K562 (cell line): ENCODE data around the gene ARSJ. TPM values are rescaled to one million over a fixed set of nuclear protein-coding genes. Genes with fewer than 3 reads are reported as not detected.

ENCODE experiments used
- ATAC-seq: fragments of 200-7000 bp; cut with Tn5 transposase; 3 replicates; pipeline ENCODE4 v1.9.1; 2020; ENCODE audit warnings: moderate library complexity
- BruUV-seq: library from RNA; stranded (reverse); fragments of 400-500 nt; replicated peaks from 2 replicates; lab custom pipeline; 2021; lab: Mats Ljungman, UMichigan
- CTCF ChIA-PET: fragments of 300-600 bp; formaldehyde crosslinking; extraction: SDS; loops from one replicate; lab custom pipeline; 2021; ENCODE audit warnings: low intra/inter-chr PET ratio; lab: Yijun Ruan, JAX
- POLR2A ChIA-PET: fragments of 300-600, 350-650 bp; sonication (Branson Sonifier 250); formaldehyde crosslinking; extraction: SDS; loops from one replicate; lab custom pipeline; 2021; ENCODE audit warnings: antibody characterized with exemption, inconsistent platforms; lab: Yijun Ruan, JAX
- DNase-seq, 4 experiments: peaks; one replicate each; pipeline versions ENCODE4 v3.0.0 to v3.0.0-alpha.2; 2011 to 2018; ENCODE audit warnings: low spot score in 3 of 4, mixed read lengths in 3 of 4; ENCODE audit errors: extremely low read depth in 1 of 4
- FAIRE-seq: peaks from 2 replicates; lab custom pipeline; 2011; peaks lifted over from hg19 to GRCh38; lab: Jason Lieb, UNC
- H2AFZ ChIP-seq: 2 replicates; pipeline ENCODE4 v1.6.0; 2011; ENCODE audit warnings: low read depth, low read length, control low read depth, inconsistent platforms
- H3K27ac ChIP-seq: fragments of 200-600 bp; 3 replicates; pipeline ENCODE4 v1.8.0; 2011; ENCODE audit warnings: low read depth, mild to moderate bottlenecking, control low read depth, inconsistent platforms, low read length, moderate library complexity, mixed read lengths; ENCODE audit errors: extremely low read depth
- H3K27me3 ChIP-seq, 2 experiments: fragments of 300-600 bp in 1 of 2; 2 replicates in 1 of 2; 3 replicates in 1 of 2; pipeline versions ENCODE4 v1.6.0 to v1.8.0; 2011; ENCODE audit warnings: inconsistent platforms in 2 of 2, low read length in 2 of 2, mild to moderate bottlenecking in 1 of 2, mixed read lengths in 1 of 2, moderate library complexity in 1 of 2; ENCODE audit not compliant: control insufficient read depth in 2 of 2, insufficient read depth in 2 of 2
- H3K36me3 ChIP-seq: fragments of 300-600 bp; 3 replicates; pipeline ENCODE4 v1.8.0; 2011; ENCODE audit warnings: mild to moderate bottlenecking, low read length, inconsistent platforms; ENCODE audit not compliant: control insufficient read depth, insufficient read depth
- H3K4me1 ChIP-seq, 2 experiments: fragments of 200-600 bp in 1 of 2; replicated peaks in 1 of 2; 2 replicates in 1 of 2; 3 replicates in 1 of 2; pipeline versions ENCODE4 v1.5.1 to v1.8.0; 2011; ENCODE audit warnings: inconsistent platforms in 2 of 2, low read length in 2 of 2, mild to moderate bottlenecking in 1 of 2, mixed read lengths in 1 of 2, moderate library complexity in 1 of 2; ENCODE audit not compliant: control insufficient read depth in 2 of 2, insufficient read depth in 2 of 2
- H3K4me2 ChIP-seq: 2 replicates; pipeline ENCODE4 v1.6.1; 2011; ENCODE audit warnings: low read length, control low read depth, inconsistent platforms, mixed read lengths; ENCODE audit not compliant: insufficient read depth
- H3K4me3 ChIP-seq: fragments of 200-600 bp; sonication (generic), shearing (Covaris generic); 2 replicates; pipeline ENCODE4 v1.5.1; 2016; ENCODE audit warnings: control low read depth, inconsistent platforms
- H3K79me2 ChIP-seq: fragments of 200-600 bp; 3 replicates; pipeline ENCODE4 v1.8.0; 2011; ENCODE audit warnings: low read length, inconsistent platforms; ENCODE audit not compliant: control insufficient read depth, insufficient read depth
- H3K9ac ChIP-seq, 2 experiments: 2 replicates each; pipeline versions ENCODE4 v1.6.0 to v1.6.1; 2011; ENCODE audit warnings: low read depth in 2 of 2, low read length in 2 of 2, control low read depth in 1 of 2, inconsistent platforms in 1 of 2, mild to moderate bottlenecking in 1 of 2, mixed read lengths in 1 of 2; ENCODE audit not compliant: insufficient read depth in 1 of 2
- H3K9me1 ChIP-seq: one replicate; pipeline ENCODE4 v1.6.0; 2011; ENCODE audit warnings: inconsistent platforms, mild to moderate bottlenecking, low read length, moderate library complexity; ENCODE audit not compliant: control insufficient read depth, insufficient read depth
- H3K9me3 ChIP-seq: replicated peaks from 2 replicates; pipeline ENCODE4 v1.5.1; 2011; ENCODE audit warnings: low read depth, low read length, inconsistent platforms; ENCODE audit not compliant: control insufficient read depth, insufficient read depth
- H4K20me1 ChIP-seq: replicated peaks from 2 replicates; pipeline ENCODE4 v1.6.1; 2011; ENCODE audit warnings: low read length, inconsistent platforms, mixed read lengths; ENCODE audit not compliant: control insufficient read depth, insufficient read depth
- ATF3 ChIP-seq, 2 experiments: fragments of 450-650 bp in 1 of 2; sonication (generic) in 1 of 2; formaldehyde crosslinking in 1 of 2; IDR thresholded peaks in 1 of 2; conservative IDR thresholded peaks in 1 of 2; 2 replicates each; pipeline versions ENCODE4 v1.6.1 to v1.8.1; 2016 to 2023; ENCODE audit warnings: mild to moderate bottlenecking in 2 of 2, moderate library complexity in 2 of 2, inconsistent platforms in 1 of 2, missing genetic modification reagents in 1 of 2
- CBX5 ChIP-seq: IDR thresholded peaks from 2 replicates; pipeline ENCODE4 v1.6.1; 2014; ENCODE audit warnings: low read depth, borderline replicate concordance
- CLOCK ChIP-seq: fragments of 250-450 bp; sonication (Bioruptor Pico); IDR thresholded peaks from 2 replicates; pipeline ENCODE4 v1.4.0; 2020; ENCODE audit warnings: mild to moderate bottlenecking, moderate library complexity, borderline replicate concordance
- HNRNPL ChIP-seq: fragments of 200-400 bp; formaldehyde crosslinking; IDR thresholded peaks from 2 replicates; pipeline ENCODE4 v1.6.1; 2017; ENCODE audit warnings: low read depth, mild to moderate bottlenecking, low read length
- KDM2B ChIP-seq: fragments of 250-450 bp; sonication (Bioruptor Pico); IDR thresholded peaks from 2 replicates; pipeline ENCODE4 v1.8.0; 2021; ENCODE audit warnings: mild to moderate bottlenecking, moderate library complexity
- LCOR ChIP-seq: sonication (generic); formaldehyde crosslinking; IDR thresholded peaks from 2 replicates; pipeline ENCODE4 v1.8.0; 2022; ENCODE audit warnings: mild to moderate bottlenecking, missing genetic modification reagents
- MNT ChIP-seq, 2 experiments: fragments of 450-650 bp; conservative IDR thresholded peaks; 2 replicates each; pipeline ENCODE4 v1.6.1; 2017; ENCODE audit warnings: mild to moderate bottlenecking in 2 of 2, moderate library complexity in 2 of 2
- MYNN ChIP-seq, 2 experiments: sonication (generic); formaldehyde crosslinking in 1 of 2; IDR thresholded peaks; 2 replicates each; pipeline versions ENCODE4 v1.5.0 to v1.6.1; 2016 to 2020; ENCODE audit warnings: antibody characterized with exemption in 1 of 2, missing genetic modification reagents in 1 of 2
- NFYB ChIP-seq: IDR thresholded peaks from 2 replicates; pipeline ENCODE4 v1.6.1; 2011; ENCODE audit warnings: mild to moderate bottlenecking, moderate library complexity; ENCODE audit not compliant: insufficient read length; ENCODE audit errors: extremely low read depth
- NR2C2 ChIP-seq, 2 experiments: fragments of 200-800 bp in 1 of 2; sonication (Bioruptor generic) in 1 of 2; sonication (generic) in 1 of 2; formaldehyde crosslinking in 1 of 2; IDR thresholded peaks; 2 replicates each; pipeline versions ENCODE4 v1.6.1 to v1.8.0; 2016 to 2022; ENCODE audit warnings: mild to moderate bottlenecking in 1 of 2, missing compliant biosample characterization in 1 of 2, missing genetic modification characterization in 1 of 2, missing genetic modification reagents in 1 of 2
- SNAPC5 ChIP-seq: fragments of 250-450 bp; sonication (Bioruptor Pico); IDR thresholded peaks from 2 replicates; pipeline ENCODE4 v1.8.0; 2021; ENCODE audit warnings: moderate library complexity, mild to moderate bottlenecking, inconsistent platforms
- ZBED1 ChIP-seq: IDR thresholded peaks from 2 replicates; pipeline ENCODE4 v1.6.1; 2014
- in situ Hi-C: fragments of 300-500 bp; cut with MboI; formaldehyde crosslinking; loops from 4 replicates; pipeline ENCODE4 v1.15.0; 2018; ENCODE audit warnings: inconsistent platforms, mixed read lengths
- intact Hi-C: fragments of 100-400 bp; cut with micrococcal nuclease; formaldehyde crosslinking; loops from 2 replicates; pipeline ENCODE4 v1.14.2; 2022
- polyA plus RNA-seq, 8 experiments: library from polyadenylated mRNA; depleted of rRNA in 4 of 8; stranded (reverse) in 5 of 8; unstranded in 3 of 8; fragments of >200 nt; fragmentation: Nextera tagmentation in 2 of 8; fragmentation: Illumina TruSeq in 1 of 8; extraction: Ambion mirVana in 2 of 8; extraction: Trizol in 1 of 8; gene quantifications; 2 replicates each; pipeline versions ENCODE4 v1.2.1 to v1.2.3, GENCODE V29; 2011 to 2014; ENCODE audit warnings: inconsistent platforms in 1 of 8, missing spikeins in 1 of 8
- total RNA-seq, 7 experiments: library from RNA; depleted of rRNA in 6 of 7; stranded (reverse); fragments of >200 nt in 6 of 7; fragmentation: Illumina TruSeq in 2 of 7; extraction: Trizol in 2 of 7; gene quantifications; 2 replicates each; pipeline versions ENCODE4 v1.2.1 to v1.2.3, GENCODE V29; 2011 to 2021; ENCODE audit warnings: low replicate concordance in 1 of 7

Gene ARSJ
- total and polyA plus RNA-seq, 9 of the 15 experiments (the other 6 are each of a cell fraction or from before 2014, with no cell fraction given): not detected

GRCh38 chr4:114028071-114028470, 48.6 kb upstream of the ARSJ start:
- POLR2A ChIA-PET: no interaction called here
- no peak for FAIRE-seq

GRCh38 chr4:114027596-114027995, 48.1 kb upstream of the ARSJ start:
- in situ Hi-C loops: no loop called here
- Histone ChIP-seq H2AFZ (no peak overlapping the region), H3K4me3 (no peak overlapping the region), H3K4me2 (no peak overlapping the region), H3K79me2 (no peaks in the 10 kb centered on the region), H3K27ac (no peak overlapping the region), H3K27me3 (no peaks in the 10 kb centered on the region), H3K9me3 (no peaks in the 10 kb centered on the region), H3K9me1 (no peaks in the 10 kb centered on the region), H3K4me1 (no peaks in the 10 kb centered on the region), H3K9ac (no peak overlapping the region), H3K36me3 (no peaks in the 10 kb centered on the region), H4K20me1 (no peaks in the 10 kb centered on the region)
- intact Hi-C loops: no loop called here
- ATAC-seq: no peak
- no peak for DNase-seq
- FAIRE-seq: no peak
- CTCF ChIA-PET: no interaction called here
- POLR2A ChIA-PET: no interaction called here
- BruUV-seq: no TSS peak
- no peak for TF ChIP-seq LCOR (CRISPR knock-in tag)
- TF ChIP-seq NFYB: no peak
- no peak for TF ChIP-seq NR2C2 (CRISPR knock-in tag; IDR thresholded peaks at IDR 0.05)
- no peak for TF ChIP-seq NR2C2 (tag; IDR thresholded peaks at IDR 0.05)
- no peak for TF ChIP-seq MNT (conservative IDR thresholded peaks at IDR 0.05)
- no peak for TF ChIP-seq HNRNPL
- TF ChIP-seq ATF3 (IDR thresholded peaks at IDR 0.05): no peak
- TF ChIP-seq ATF3 (CRISPR knock-in tag; conservative IDR thresholded peaks at IDR 0.05): no peak
- no peak for TF ChIP-seq SNAPC5 (CRISPR knock-in tag)
- TF ChIP-seq ZBED1: no peak
- no peak for TF ChIP-seq CLOCK

More at GRCh38 chr4:114028071-114028470, 48.6 kb upstream of the ARSJ start:
- DNase-seq (no peak), ATAC-seq (no peak)
- Histone ChIP-seq H3K9ac (no peak overlapping the region), H3K79me2 (no peaks in the 10 kb centered on the region), H3K27me3 (no peaks in the 10 kb centered on the region), H2AFZ (no peak overlapping the region), H3K4me2 (no peak overlapping the region), H3K4me3 (no peak overlapping the region), H4K20me1 (no peaks in the 10 kb centered on the region), H3K27ac (no peak overlapping the region), H3K36me3 (no peaks in the 10 kb centered on the region), H3K9me1 (no peaks in the 10 kb centered on the region), H3K9me3 (no peaks in the 10 kb centered on the region), H3K4me1 (no peaks in the 10 kb centered on the region)
- in situ Hi-C loops (no loop called here), intact Hi-C loops (no loop called here)
- TF ChIP-seq KDM2B (no peak), MYNN (IDR thresholded peaks at IDR 0.05) (no peak), MYNN (CRISPR knock-in tag; IDR thresholded peaks at IDR 0.05) (no peak), CBX5 (no peak)
- CTCF ChIA-PET: no interaction called here
- BruUV-seq: no TSS peak
